Gastrocnemius medialis (tissue), 4 donors: ENCODE results near the gene WFDC10B.
"Not testable (repeated sequence)": the region's sequence is repeated elsewhere in the genome, so short reads cannot be mapped to it uniquely, and the experiment has no call there.

Experiments
- CTCF ChIP-seq, 5 experiments: fragments of 450-650 bp in 3 of 5; fragments of 200-600 bp in 2 of 5; sonication (generic) in 2 of 5; IDR thresholded peaks in 4 of 5; conservative IDR thresholded peaks in 1 of 5; 1 replicate in 4 of 5; 2 replicates in 1 of 5; pipeline ENCODE4 v1.5.1; 2016 to 2019; ENCODE audit warnings: antibody characterized with exemption in 5 of 5, mild to moderate bottlenecking in 3 of 5, moderate library complexity in 3 of 5
- POLR2A ChIP-seq, 2 donors: fragments of 450-650 bp; IDR thresholded peaks; one replicate each; pipeline ENCODE4 v1.6.1; 2017; ENCODE audit warnings: antibody characterized with exemption in 2 of 2, mild to moderate bottlenecking in 2 of 2, moderate library complexity in 2 of 2

DNA sequence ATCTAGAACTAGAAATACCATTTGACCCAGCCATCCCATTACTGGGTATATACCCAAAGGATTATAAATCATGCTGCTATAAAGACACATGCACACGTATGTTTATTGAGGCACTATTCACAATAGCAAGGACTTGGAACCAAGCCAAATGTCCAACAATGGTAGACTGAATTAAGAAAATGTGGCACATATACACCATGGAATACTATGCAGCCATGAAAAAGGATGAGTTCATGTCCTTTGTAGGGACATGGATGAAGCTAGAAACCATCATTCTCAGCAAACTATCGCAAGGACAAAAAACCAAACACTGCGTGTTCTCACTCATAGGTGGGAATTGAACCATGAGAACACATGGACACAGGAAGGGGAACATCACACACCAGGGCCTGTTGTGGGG lies 47.8 kb downstream of the WFDC10B start:
- not testable (repeated sequence) for TF ChIP-seq CTCF (IDR thresholded peaks at IDR 0.05 in 4 of 5, conservative IDR thresholded peaks at IDR 0.05 in 1 of 5); POLR2A (IDR thresholded peaks at IDR 0.05)
